Stimulated activated CD4-positive, alpha-beta T cell treated with anti-CD3 and anti-CD28 coated beads, Interleukin-4, amount 100 ng/mL, for 24 hours (primary cell): Measurements from ENCODE around the gene ADGRL1.
A peak's percentile ranks its signal among the peaks of the same experiment; 100 is the strongest.
"Not testable (repeated sequence)": the region's sequence is repeated elsewhere in the genome, so short reads cannot be mapped to it uniquely, and the experiment has no call there.

ENCODE experiments used
- DNase-seq: peaks from one replicate; pipeline ENCODE4 v3.0.0-alpha.2; 2020

The ADGRL1 gene

GRCh38 chr19:14158276-14159023 is 47.5 kb downstream of the ADGRL1 start:
- DNase-seq = no peak

- no peak for DNase-seq
These were observed 48.8 kb downstream of the ADGRL1 start for GRCh38 chr19:14156971-14157717.

- DNase-seq = no peak
These were observed 49.8 kb downstream of the ADGRL1 start for GRCh38 chr19:14156122-14156521.

GRCh38 chr19:14155371-14155770 is 50.6 kb downstream of the ADGRL1 start:
- no peak for DNase-seq

GRCh38 chr19:14152713-14153112 is 53.3 kb downstream of the ADGRL1 start:
- DNase-seq = no peak

GRCh38 chr19:14150770-14151661 is 55.0 kb downstream of the ADGRL1 start:
- no peak for DNase-seq

GRCh38 chr19:14150041-14150769 is 55.8 kb downstream of the ADGRL1 start:
- DNase-seq = no peak

- DNase-seq = peak; percentile 40
These were observed 56.4 kb downstream of the ADGRL1 start for GRCh38 chr19:14149509-14149994.

- no peak for DNase-seq
These were observed 57.1 kb downstream of the ADGRL1 start for GRCh38 chr19:14148751-14149410.

- peak; percentile 52 for DNase-seq
These were observed 58.0 kb downstream of the ADGRL1 start for GRCh38 chr19:14147797-14148605.

GRCh38 chr19:14146789-14147216 is 59.2 kb downstream of the ADGRL1 start:
- no peak for DNase-seq

GRCh38 chr19:14146169-14146568 is 59.8 kb downstream of the ADGRL1 start:
- DNase-seq = not testable (repeated sequence)

- no peak for DNase-seq
These were observed 60.6 kb downstream of the ADGRL1 start for GRCh38 chr19:14145381-14145780.

- no peak for DNase-seq
These were observed 63.4 kb downstream of the ADGRL1 start for GRCh38 chr19:14142262-14143190.

- no peak for DNase-seq
These were observed 64.9 kb downstream of the ADGRL1 start for GRCh38 chr19:14141041-14141440.

- no peak for DNase-seq
These were observed 66.0 kb downstream of the ADGRL1 start for GRCh38 chr19:14139944-14140343.

- no peak for DNase-seq
These were observed 67.2 kb downstream of the ADGRL1 start for GRCh38 chr19:14138576-14139265.

- DNase-seq = peak; percentile 98
These were observed 69.3 kb downstream of the ADGRL1 start, which contains the start of gene ASF1B for GRCh38 chr19:14136509-14137281. Gene ASF1B, minus strand, starts transcription at chr19:14136589. Its CDS starts 133 bp downstream, at chr19:14136456.
